ENCODE data around the gene PKNOX2.

DNA sequence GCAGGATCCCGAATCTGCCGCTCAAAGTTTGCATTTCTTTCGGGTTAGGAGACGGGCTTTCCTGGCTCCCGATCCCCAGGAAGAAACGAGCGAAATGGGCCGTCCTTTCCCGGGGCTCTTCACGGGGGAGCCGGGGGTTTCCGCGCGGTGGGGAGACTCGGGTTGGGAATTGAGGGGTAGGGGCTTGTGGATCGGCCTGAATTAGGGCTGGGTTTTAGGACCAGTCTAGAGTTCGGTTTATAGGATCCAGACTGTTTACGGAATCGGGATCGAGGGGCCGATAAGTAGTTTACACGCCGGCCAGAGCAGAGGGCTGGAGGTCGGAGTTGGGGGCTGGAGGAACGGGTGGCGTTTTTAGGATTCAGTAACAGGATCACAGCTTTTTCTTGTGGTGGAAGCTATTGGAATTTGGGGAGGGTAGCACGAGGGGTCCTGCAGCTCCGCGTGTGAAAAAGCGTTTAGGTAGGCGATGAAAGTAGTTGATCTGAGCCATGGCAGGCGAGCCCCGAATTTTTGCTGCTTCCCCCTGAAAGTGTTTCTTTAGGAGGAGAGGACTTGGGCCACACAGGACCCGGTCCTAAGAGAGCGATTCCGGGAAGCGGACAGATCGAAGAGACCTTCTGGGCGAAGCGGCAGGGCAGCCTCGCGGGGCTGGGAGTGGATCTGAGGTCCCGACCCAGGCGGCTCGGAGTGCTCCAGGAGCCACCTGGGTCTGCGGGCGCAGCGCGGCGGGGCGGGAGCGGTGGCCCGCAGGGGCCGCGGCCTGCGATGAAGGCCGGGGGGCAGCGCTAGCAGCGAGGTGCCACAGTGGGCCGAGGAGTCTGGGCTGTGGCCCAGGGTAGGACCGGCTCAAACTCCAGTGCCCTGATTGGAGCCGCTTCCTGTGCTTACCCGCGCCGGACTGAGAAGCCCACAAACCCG is 1.6 kb downstream of the PKNOX2 start:
- TF ChIP-seq, protein P1, sequence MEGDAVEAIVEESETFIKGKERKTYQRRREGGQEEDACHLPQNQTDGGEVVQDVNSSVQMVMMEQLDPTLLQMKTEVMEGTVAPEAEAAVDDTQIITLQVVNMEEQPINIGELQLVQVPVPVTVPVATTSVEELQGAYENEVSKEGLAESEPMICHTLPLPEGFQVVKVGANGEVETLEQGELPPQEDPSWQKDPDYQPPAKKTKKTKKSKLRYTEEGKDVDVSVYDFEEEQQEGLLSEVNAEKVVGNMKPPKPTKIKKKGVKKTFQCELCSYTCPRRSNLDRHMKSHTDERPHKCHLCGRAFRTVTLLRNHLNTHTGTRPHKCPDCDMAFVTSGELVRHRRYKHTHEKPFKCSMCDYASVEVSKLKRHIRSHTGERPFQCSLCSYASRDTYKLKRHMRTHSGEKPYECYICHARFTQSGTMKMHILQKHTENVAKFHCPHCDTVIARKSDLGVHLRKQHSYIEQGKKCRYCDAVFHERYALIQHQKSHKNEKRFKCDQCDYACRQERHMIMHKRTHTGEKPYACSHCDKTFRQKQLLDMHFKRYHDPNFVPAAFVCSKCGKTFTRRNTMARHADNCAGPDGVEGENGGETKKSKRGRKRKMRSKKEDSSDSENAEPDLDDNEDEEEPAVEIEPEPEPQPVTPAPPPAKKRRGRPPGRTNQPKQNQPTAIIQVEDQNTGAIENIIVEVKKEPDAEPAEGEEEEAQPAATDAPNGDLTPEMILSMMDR (IDR thresholded peaks at IDR 0.05; ENCODE audit: low read length): no peak
- TF ChIP-seq EZH2 (optimal IDR thresholded peaks at IDR 0.05; ENCODE audit: low read depth, low read length): no peak
